H1 (cell line): ENCODE data around the gene SNX20. TPM values are rescaled to one million over a fixed set of nuclear protein-coding genes. Genes with fewer than 3 reads are reported as not detected.

Experiments used
- CHD1 ChIP-seq: IDR thresholded peaks from 2 replicates; pipeline ENCODE4 v1.6.1; 2012; ENCODE audit warnings: low read depth, low read length, improper control_type of control experiment
- CREB1 ChIP-seq: IDR thresholded peaks from 2 replicates; pipeline ENCODE4 v1.6.1; 2012; ENCODE audit warnings: inconsistent platforms
- EP300 ChIP-seq, 2 experiments: IDR thresholded peaks; 1 replicate in 1 of 2; 2 replicates in 1 of 2; pipeline ENCODE4 v1.6.1; 2011 to 2012; ENCODE audit warnings: low read depth in 2 of 2, low read length in 2 of 2, mild to moderate bottlenecking in 2 of 2, borderline replicate concordance in 1 of 2, inconsistent platforms in 1 of 2, moderate library complexity in 1 of 2
- FOSL1 ChIP-seq: IDR thresholded peaks from 2 replicates; pipeline ENCODE4 v1.6.1; 2011; ENCODE audit warnings: mild to moderate bottlenecking, low read depth, low read length, moderate library complexity; ENCODE audit not compliant: insufficient read depth
- GTF2F1 ChIP-seq: IDR thresholded peaks from 2 replicates; pipeline ENCODE4 v1.6.1; 2012; ENCODE audit warnings: low read depth, low read length, improper control_type of control experiment, borderline replicate concordance
- KDM5A ChIP-seq: fragments of 200-600 bp; IDR thresholded peaks from 2 replicates; pipeline ENCODE4 v1.7.1; 2012; ENCODE audit warnings: mild to moderate bottlenecking, low read length, inconsistent platforms, mixed read lengths
- NANOG ChIP-seq: IDR thresholded peaks from 2 replicates; pipeline ENCODE4 v1.6.1; 2011; ENCODE audit warnings: low read length, low read depth, mild to moderate bottlenecking, inconsistent platforms; ENCODE audit not compliant: insufficient read depth, poor library complexity, severe bottlenecking
- PHF8 ChIP-seq: fragments of 200-600 bp; sonication (generic); conservative IDR thresholded peaks from 2 replicates; pipeline ENCODE4 v1.7.1; 2012; ENCODE audit warnings: low read depth, mild to moderate bottlenecking, inconsistent platforms, low read length, moderate library complexity
- SIX5 ChIP-seq: IDR thresholded peaks from 2 replicates; pipeline ENCODE4 v1.6.1; 2011; ENCODE audit warnings: mild to moderate bottlenecking, low read depth, low read length
- SP4 ChIP-seq: IDR thresholded peaks from 2 replicates; pipeline ENCODE4 v1.6.1; 2012; ENCODE audit warnings: low read length, inconsistent platforms
- TBP ChIP-seq: IDR thresholded peaks from 2 replicates; pipeline ENCODE4 v1.6.1; 2011; ENCODE audit warnings: low read depth, low read length, improper control_type of control experiment
- ZNF274 ChIP-seq: IDR thresholded peaks from 2 replicates; pipeline ENCODE4 v1.7.0; 2012; ENCODE audit warnings: low read length, borderline replicate concordance; ENCODE audit errors: extremely low read depth
- polyA plus RNA-seq, 7 experiments: library from polyadenylated mRNA; depleted of rRNA in 3 of 7; stranded (reverse) in 5 of 7; unstranded in 2 of 7; fragments of >200 nt in 5 of 7; fragments of 200-250 nt in 2 of 7; gene quantifications; 1 replicate in 5 of 7; 2 replicates in 1 of 7; 4 replicates in 1 of 7; pipeline versions ENCODE4 v1.2.1 to v1.2.3, GENCODE V29; 2011 to 2013; ENCODE audit warnings: missing spikeins in 2 of 7, mixed read lengths in 2 of 7
- total RNA-seq: library from RNA; stranded (reverse); fragmentation: NEBNext Ultra II Directional; extraction: Animal tissue kit (Norgen Biotek cat#: 25700); gene quantifications from 2 replicates; pipeline ENCODE4 v1.2.1, GENCODE V29; 2021
- TF ChIP-seq, protein P1 (sequence below): fragments of 300-600 bp; sonication (generic); IDR thresholded peaks from 2 replicates; pipeline ENCODE4 v1.7.1; 2012; ENCODE audit warnings: low read length, moderate library complexity, mild to moderate bottlenecking, inconsistent platforms; ENCODE audit not compliant: insufficient replicate concordance

The SNX20 gene
- total and polyA plus RNA-seq, 2 of the 8 experiments (the other 6 are each of a cell fraction or from before 2014, with no cell fraction given): not detected

DNA sequence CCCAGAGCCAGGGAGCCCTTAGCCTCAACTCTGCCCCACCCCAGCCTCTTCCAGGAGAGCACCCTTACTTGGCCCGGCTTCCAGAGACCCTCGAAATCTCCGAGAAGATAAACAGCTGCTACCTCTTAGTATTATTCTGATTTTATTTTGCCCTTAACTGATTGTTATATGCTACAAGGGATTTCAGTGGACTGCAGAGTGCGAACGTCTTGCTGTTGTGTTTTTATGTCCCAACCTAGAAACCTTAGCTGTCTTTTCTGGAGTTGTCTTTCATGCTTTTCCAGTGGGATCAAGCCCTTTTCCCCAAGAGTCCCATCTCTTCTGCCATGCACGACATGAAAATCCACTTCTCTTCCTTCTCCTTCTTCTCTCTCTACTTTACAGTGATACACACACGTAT lies 47.0 kb downstream of the SNX20 start (continued):
- TF ChIP-seq, protein P1, sequence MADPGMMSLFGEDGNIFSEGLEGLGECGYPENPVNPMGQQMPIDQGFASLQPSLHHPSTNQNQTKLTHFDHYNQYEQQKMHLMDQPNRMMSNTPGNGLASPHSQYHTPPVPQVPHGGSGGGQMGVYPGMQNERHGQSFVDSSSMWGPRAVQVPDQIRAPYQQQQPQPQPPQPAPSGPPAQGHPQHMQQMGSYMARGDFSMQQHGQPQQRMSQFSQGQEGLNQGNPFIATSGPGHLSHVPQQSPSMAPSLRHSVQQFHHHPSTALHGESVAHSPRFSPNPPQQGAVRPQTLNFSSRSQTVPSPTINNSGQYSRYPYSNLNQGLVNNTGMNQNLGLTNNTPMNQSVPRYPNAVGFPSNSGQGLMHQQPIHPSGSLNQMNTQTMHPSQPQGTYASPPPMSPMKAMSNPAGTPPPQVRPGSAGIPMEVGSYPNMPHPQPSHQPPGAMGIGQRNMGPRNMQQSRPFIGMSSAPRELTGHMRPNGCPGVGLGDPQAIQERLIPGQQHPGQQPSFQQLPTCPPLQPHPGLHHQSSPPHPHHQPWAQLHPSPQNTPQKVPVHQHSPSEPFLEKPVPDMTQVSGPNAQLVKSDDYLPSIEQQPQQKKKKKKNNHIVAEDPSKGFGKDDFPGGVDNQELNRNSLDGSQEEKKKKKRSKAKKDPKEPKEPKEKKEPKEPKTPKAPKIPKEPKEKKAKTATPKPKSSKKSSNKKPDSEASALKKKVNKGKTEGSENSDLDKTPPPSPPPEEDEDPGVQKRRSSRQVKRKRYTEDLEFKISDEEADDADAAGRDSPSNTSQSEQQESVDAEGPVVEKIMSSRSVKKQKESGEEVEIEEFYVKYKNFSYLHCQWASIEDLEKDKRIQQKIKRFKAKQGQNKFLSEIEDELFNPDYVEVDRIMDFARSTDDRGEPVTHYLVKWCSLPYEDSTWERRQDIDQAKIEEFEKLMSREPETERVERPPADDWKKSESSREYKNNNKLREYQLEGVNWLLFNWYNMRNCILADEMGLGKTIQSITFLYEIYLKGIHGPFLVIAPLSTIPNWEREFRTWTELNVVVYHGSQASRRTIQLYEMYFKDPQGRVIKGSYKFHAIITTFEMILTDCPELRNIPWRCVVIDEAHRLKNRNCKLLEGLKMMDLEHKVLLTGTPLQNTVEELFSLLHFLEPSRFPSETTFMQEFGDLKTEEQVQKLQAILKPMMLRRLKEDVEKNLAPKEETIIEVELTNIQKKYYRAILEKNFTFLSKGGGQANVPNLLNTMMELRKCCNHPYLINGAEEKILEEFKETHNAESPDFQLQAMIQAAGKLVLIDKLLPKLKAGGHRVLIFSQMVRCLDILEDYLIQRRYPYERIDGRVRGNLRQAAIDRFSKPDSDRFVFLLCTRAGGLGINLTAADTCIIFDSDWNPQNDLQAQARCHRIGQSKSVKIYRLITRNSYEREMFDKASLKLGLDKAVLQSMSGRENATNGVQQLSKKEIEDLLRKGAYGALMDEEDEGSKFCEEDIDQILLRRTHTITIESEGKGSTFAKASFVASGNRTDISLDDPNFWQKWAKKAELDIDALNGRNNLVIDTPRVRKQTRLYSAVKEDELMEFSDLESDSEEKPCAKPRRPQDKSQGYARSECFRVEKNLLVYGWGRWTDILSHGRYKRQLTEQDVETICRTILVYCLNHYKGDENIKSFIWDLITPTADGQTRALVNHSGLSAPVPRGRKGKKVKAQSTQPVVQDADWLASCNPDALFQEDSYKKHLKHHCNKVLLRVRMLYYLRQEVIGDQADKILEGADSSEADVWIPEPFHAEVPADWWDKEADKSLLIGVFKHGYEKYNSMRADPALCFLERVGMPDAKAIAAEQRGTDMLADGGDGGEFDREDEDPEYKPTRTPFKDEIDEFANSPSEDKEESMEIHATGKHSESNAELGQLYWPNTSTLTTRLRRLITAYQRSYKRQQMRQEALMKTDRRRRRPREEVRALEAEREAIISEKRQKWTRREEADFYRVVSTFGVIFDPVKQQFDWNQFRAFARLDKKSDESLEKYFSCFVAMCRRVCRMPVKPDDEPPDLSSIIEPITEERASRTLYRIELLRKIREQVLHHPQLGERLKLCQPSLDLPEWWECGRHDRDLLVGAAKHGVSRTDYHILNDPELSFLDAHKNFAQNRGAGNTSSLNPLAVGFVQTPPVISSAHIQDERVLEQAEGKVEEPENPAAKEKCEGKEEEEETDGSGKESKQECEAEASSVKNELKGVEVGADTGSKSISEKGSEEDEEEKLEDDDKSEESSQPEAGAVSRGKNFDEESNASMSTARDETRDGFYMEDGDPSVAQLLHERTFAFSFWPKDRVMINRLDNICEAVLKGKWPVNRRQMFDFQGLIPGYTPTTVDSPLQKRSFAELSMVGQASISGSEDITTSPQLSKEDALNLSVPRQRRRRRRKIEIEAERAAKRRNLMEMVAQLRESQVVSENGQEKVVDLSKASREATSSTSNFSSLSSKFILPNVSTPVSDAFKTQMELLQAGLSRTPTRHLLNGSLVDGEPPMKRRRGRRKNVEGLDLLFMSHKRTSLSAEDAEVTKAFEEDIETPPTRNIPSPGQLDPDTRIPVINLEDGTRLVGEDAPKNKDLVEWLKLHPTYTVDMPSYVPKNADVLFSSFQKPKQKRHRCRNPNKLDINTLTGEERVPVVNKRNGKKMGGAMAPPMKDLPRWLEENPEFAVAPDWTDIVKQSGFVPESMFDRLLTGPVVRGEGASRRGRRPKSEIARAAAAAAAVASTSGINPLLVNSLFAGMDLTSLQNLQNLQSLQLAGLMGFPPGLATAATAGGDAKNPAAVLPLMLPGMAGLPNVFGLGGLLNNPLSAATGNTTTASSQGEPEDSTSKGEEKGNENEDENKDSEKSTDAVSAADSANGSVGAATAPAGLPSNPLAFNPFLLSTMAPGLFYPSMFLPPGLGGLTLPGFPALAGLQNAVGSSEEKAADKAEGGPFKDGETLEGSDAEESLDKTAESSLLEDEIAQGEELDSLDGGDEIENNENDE: no peak
- no peak for TF ChIP-seq TBP
- no peak for TF ChIP-seq GTF2F1
- TF ChIP-seq EP300 (IDR thresholded peaks at IDR 0.05; ENCODE audit: borderline replicate concordance in 1 of 2, low read depth in 2 of 2, low read length in 2 of 2): no peak
- TF ChIP-seq KDM5A: no peak
- TF ChIP-seq SP4: no peak
- TF ChIP-seq NANOG: no peak
- no peak for TF ChIP-seq CHD1
- no peak for TF ChIP-seq FOSL1
- no peak for TF ChIP-seq ZNF274
- no peak for TF ChIP-seq CREB1
- TF ChIP-seq PHF8: no peak
- TF ChIP-seq SIX5: no peak
